Epithelial cell of esophagus (primary cell): ENCODE results near the gene NF2.

Experiments used
- DNase-seq: peaks from one replicate; pipeline ENCODE4 v3.0.0; 2010; ENCODE audit warnings: low read depth
- H3K4me3 ChIP-seq: 2 replicates; pipeline ENCODE4 v1.5.1; 2011; ENCODE audit warnings: mild to moderate bottlenecking, low read length, control low read depth
- CTCF ChIP-seq: IDR thresholded peaks from 2 replicates; pipeline ENCODE4 v1.5.1; 2011; ENCODE audit warnings: low read depth, mild to moderate bottlenecking, low read length, control low read depth, inconsistent platforms; ENCODE audit not compliant: insufficient read depth; ENCODE audit errors: missing control alignments

The NF2 gene

GRCh38 chr22:29626497-29627195 is 23.2 kb downstream of the NF2 start:
- DNase-seq = peak; percentile 89
- H3K4me3 ChIP-seq = no peak overlapping the region
- TF ChIP-seq CTCF = no peak

GRCh38 chr22:29627196-29627535 is 23.7 kb downstream of the NF2 start:
- DNase-seq = no peak
- TF ChIP-seq CTCF = no peak
- no peak overlapping the region for H3K4me3 ChIP-seq

GRCh38 chr22:29628996-29629902 is 25.8 kb downstream of the NF2 start:
- no peak for TF ChIP-seq CTCF
- DNase-seq = no peak
- H3K4me3 ChIP-seq = no peak overlapping the region

GRCh38 chr22:29629903-29630516 is 26.6 kb downstream of the NF2 start:
- no peak for TF ChIP-seq CTCF
- no peak for DNase-seq

GRCh38 chr22:29630987-29631386 is 27.6 kb downstream of the NF2 start:
- no peak overlapping the region for H3K4me3 ChIP-seq
- DNase-seq = no peak
- TF ChIP-seq CTCF = no peak

More at GRCh38 chr22:29629903-29630516, 26.6 kb downstream of the NF2 start:
- no peak overlapping the region for H3K4me3 ChIP-seq

- DNase-seq = no peak
- H3K4me3 ChIP-seq = no peak overlapping the region
- TF ChIP-seq CTCF = no peak
These were observed 28.3 kb downstream of the NF2 start for GRCh38 chr22:29631725-29632124.

- DNase-seq = peak; percentile 18
- no peak for TF ChIP-seq CTCF
- no peak overlapping the region for H3K4me3 ChIP-seq
These were observed 29.2 kb downstream of the NF2 start for GRCh38 chr22:29632672-29633071.
